Astrocyte (in vitro differentiated cells and primary cell): ENCODE data around the gene DBI.

Experiments
- CTCF ChIP-seq: IDR thresholded peaks from 2 replicates; pipeline ENCODE4 v1.5.1; 2011; ENCODE audit warnings: low read depth, mild to moderate bottlenecking, inconsistent platforms, low read length, moderate library complexity; ENCODE audit not compliant: insufficient read depth
- EZH2 ChIP-seq: IDR thresholded peaks from 2 replicates; pipeline ENCODE4 v1.6.1; 2012; ENCODE audit warnings: mild to moderate bottlenecking, low read length, inconsistent platforms; ENCODE audit not compliant: insufficient read depth

- TF ChIP-seq CTCF (no peak), EZH2 (no peak)
These were observed 42.7 kb downstream of the DBI start for GRCh38 chr2:119409506-119409905.
